Stomach (tissue), 9 donors: ENCODE results near the gene ASIP. TPM values are rescaled to one million over a fixed set of nuclear protein-coding genes. Genes with fewer than 3 reads are reported as not detected.

ENCODE experiments used
- DNase-seq, 2 donors: peaks; one replicate each; pipeline versions ENCODE4 v3.0.0 to v3.0.0-alpha.2; 2013 to 2019
- H3K27ac ChIP-seq, 5 donors: fragments of 200-600 bp in 4 of 5; sonication (generic) in 4 of 5; one replicate each; pipeline ENCODE4 v1.5.1; 2013 to 2019; ENCODE audit warnings: mild to moderate bottlenecking in 1 of 5, moderate library complexity in 1 of 5
- H3K27me3 ChIP-seq, 3 donors: fragments of 200-600 bp; sonication (generic); one replicate each; pipeline ENCODE4 v1.5.1; 2017 to 2019; ENCODE audit warnings: mixed run types in 1 of 3
- H3K36me3 ChIP-seq, 4 donors: fragments of 200-600 bp; sonication (generic); 1 replicate in 3 of 4; 2 replicates in 1 of 4; pipeline ENCODE4 v1.5.1; 2016 to 2019
- H3K4me1 ChIP-seq, 4 donors: fragments of 200-600 bp; sonication (generic); one replicate each; pipeline ENCODE4 v1.5.1; 2016 to 2019
- H3K4me3 ChIP-seq, 4 donors: fragments of 200-600 bp; sonication (generic) in 3 of 4; one replicate each; pipeline ENCODE4 v1.5.1; 2016 to 2019; ENCODE audit warnings: mild to moderate bottlenecking in 1 of 4
- H3K9me3 ChIP-seq, 4 donors: fragments of 200-600 bp; sonication (generic); one replicate each; pipeline ENCODE4 v1.5.1; 2016 to 2019
- EP300 ChIP-seq: sonication (generic); formaldehyde crosslinking; IDR thresholded peaks from one replicate; pipeline ENCODE4 v1.6.1; 2017; ENCODE audit warnings: antibody characterized with exemption
- POLR2A ChIP-seq, 4 donors: fragments of 450-650 bp; IDR thresholded peaks; one replicate each; pipeline ENCODE4 v1.6.1; 2016; ENCODE audit warnings: antibody characterized with exemption in 4 of 4, control low read depth in 2 of 4, mild to moderate bottlenecking in 1 of 4, moderate library complexity in 1 of 4
- POLR2AphosphoS5 ChIP-seq, 3 donors: sonication (generic); formaldehyde crosslinking; IDR thresholded peaks; one replicate each; pipeline ENCODE4 v1.6.1; 2016; ENCODE audit warnings: antibody characterized with exemption in 3 of 3
- WGBS, 5 donors: extraction: QIAGEN DNeasy Blood & Tissue Kit in 3 of 5; methylation state at CpG; one replicate each; pipeline versions ENCODE4 v1.1.5 to v1.1.7; 2013 to 2018; 5-methylcytosine and 5-hydroxymethylcytosine counted together
- intact Hi-C: fragments of 100-400 bp; cut with DNase I; formaldehyde crosslinking; loops from one replicate; pipeline ENCODE4 v1.15.1; 2023; ENCODE audit warnings: low total_unique reads
- polyA plus RNA-seq, 3 donors: library from polyadenylated mRNA; stranded (reverse); fragments of 200-250 nt; gene quantifications; one replicate each; pipeline ENCODE4 v1.2.3, GENCODE V29; 2013
- total RNA-seq, 5 donors: library from RNA; depleted of rRNA; stranded (reverse); fragments of >200 nt; gene quantifications; one replicate each; pipeline versions ENCODE4 v1.1.0 to v1.2.3, GENCODE V29; 2014 to 2016
- TF ChIP-seq, protein P1 (sequence below), 7 experiments: fragments of 450-650 bp in 4 of 7; fragments of 200-600 bp in 3 of 7; sonication (generic) in 3 of 7; IDR thresholded peaks; one replicate each; pipeline ENCODE4 v1.5.1; 2016 to 2019; ENCODE audit warnings: antibody characterized with exemption in 7 of 7, control low read depth in 2 of 7, mild to moderate bottlenecking in 1 of 7
- donor health status: healthy with polysubstance abuse.
- donor health status: Bipolar disorder and iron deficiency.
- donor health status: healthy.

The ASIP gene
- total and polyA plus RNA-seq, 8 donors = 0.35 to 1.1 TPM; not detected in 6

DNA sequence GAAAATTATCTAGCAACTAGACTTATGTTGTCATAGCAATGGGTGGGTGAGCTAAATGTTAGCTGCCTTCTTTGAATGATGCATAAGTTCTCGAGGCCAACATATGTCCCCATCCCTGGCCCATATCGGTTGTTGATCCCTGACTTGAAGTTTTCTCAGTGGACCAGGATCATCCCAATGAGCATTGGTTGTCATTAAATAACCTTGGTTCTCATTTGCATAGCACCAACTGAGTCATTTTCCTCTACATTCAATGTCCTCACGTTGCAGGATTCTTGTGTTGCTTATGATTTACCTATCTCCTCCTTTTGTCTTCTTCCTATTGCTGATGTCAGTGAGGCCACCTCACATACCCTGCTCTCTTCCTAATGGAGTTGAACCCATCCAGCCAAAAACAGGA, 74.0 kb downstream of the ASIP start:
- no peak for DNase-seq
- no peaks in the 10 kb centered on the region for H3K36me3 ChIP-seq
- WGBS, 5 donors = 87 to 93% (median 88%) methylated on average over 3 of the region's 3 CpGs
- H3K27ac ChIP-seq = no peak overlapping the region
- TF ChIP-seq EP300 (no peak), POLR2AphosphoS5 (IDR thresholded peaks at IDR 0.05) (no peak), POLR2A (IDR thresholded peaks at IDR 0.05) (no peak)
- TF ChIP-seq, protein P1, sequence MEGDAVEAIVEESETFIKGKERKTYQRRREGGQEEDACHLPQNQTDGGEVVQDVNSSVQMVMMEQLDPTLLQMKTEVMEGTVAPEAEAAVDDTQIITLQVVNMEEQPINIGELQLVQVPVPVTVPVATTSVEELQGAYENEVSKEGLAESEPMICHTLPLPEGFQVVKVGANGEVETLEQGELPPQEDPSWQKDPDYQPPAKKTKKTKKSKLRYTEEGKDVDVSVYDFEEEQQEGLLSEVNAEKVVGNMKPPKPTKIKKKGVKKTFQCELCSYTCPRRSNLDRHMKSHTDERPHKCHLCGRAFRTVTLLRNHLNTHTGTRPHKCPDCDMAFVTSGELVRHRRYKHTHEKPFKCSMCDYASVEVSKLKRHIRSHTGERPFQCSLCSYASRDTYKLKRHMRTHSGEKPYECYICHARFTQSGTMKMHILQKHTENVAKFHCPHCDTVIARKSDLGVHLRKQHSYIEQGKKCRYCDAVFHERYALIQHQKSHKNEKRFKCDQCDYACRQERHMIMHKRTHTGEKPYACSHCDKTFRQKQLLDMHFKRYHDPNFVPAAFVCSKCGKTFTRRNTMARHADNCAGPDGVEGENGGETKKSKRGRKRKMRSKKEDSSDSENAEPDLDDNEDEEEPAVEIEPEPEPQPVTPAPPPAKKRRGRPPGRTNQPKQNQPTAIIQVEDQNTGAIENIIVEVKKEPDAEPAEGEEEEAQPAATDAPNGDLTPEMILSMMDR (IDR thresholded peaks at IDR 0.05) = no peak
- no peaks in the 10 kb centered on the region for H3K9me3 ChIP-seq
- peaks cover 26 to 37% (median 31%) of the 10 kb centered on the region in 4 donors for H3K4me1 ChIP-seq
- peaks cover 0 to 14% (median 0%) of the 10 kb centered on the region in 3 donors for H3K27me3 ChIP-seq
- intact Hi-C loops = no loop called here
- H3K4me3 ChIP-seq = no peak overlapping the region

DNA sequence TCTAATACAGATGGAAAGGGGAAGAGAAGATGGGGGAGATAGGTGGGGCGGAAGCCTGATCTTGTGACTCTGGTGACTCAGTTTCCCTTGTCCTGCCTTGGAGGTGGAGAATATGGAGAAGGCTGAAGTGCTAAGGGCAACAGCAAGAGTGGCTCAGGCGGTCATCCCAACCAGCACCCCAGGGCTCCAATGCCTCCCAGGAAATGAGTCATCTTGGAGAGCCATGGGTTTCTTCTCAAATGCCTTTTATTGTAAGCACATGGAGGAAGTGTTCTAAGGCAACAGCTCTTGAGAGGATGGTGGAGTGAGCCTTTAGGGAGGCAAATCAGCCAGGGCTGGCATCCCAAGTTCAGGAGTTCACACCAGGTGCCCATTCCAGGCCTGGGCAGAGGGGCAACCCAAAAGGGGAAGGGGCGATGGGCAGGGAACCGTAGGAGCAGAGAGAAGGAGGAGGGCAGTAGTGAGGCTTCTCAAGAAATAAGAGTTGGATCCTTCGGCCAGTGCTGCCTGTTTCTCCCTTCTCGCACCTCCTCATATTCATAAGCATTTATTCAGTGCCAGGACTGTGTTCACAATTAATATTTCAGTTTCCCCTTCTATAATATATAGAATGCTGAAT, 75.1 kb downstream of the ASIP start:
- Histone ChIP-seq H3K36me3 (no peaks in the 10 kb centered on the region), H3K4me1 (peaks cover 16 to 28% (median 21%) of the 10 kb centered on the region in 4 donors), H3K9me3 (no peaks in the 10 kb centered on the region), H3K27me3 (peaks cover 0 to 12% (median 0%) of the 10 kb centered on the region in 3 donors), H3K27ac (no peak overlapping the region), H3K4me3 (no peak overlapping the region)
- DNase-seq = no peak
- TF ChIP-seq, protein P1 (IDR thresholded peaks at IDR 0.05) = no peak
- TF ChIP-seq EP300 (no peak), POLR2A (IDR thresholded peaks at IDR 0.05) (no peak), POLR2AphosphoS5 (IDR thresholded peaks at IDR 0.05) (no peak)
- 88 to 98% (median 96%) methylated on average over 6 of the region's 6 CpGs for WGBS, 5 donors
- intact Hi-C loops = no loop called here

Other genes starting within 250 kb of the ASIP start
- gene RALY, start 247.5 kb upstream of the ASIP start, total RNA-seq = 100 to 1,000 TPM in 1 of 5 donors, 10 to 100 TPM in 4; 21.6 to 389 (median 67.4) TPM
- 100 to 1,000 TPM; 117 to 160 (median 129) TPM for gene RALY, start 247.5 kb upstream of the ASIP start, polyA plus RNA-seq
- 10 to 100 TPM; 26.6 to 51.2 (median 42.9) TPM for gene EIF2S2, start 129.2 kb upstream of the ASIP start, total RNA-seq
- gene EIF2S2, start 129.2 kb upstream of the ASIP start, polyA plus RNA-seq = 10 to 100 TPM; 41.5 to 92.4 (median 56.5) TPM
- gene AHCY, start 61.9 kb downstream of the ASIP start, total RNA-seq = 100 to 1,000 TPM in 2 of 5 donors, 10 to 100 TPM in 3; 32.7 to 126 (median 88.8) TPM
- gene AHCY, start 61.9 kb downstream of the ASIP start, polyA plus RNA-seq = 10 to 100 TPM; 90.0 to 96.7 (median 91.7) TPM
- 100 to 1,000 TPM in 1 of 5 donors, 10 to 100 TPM in 4; 25.8 to 138 (median 56.2) TPM for gene ITCH, start 121.8 kb downstream of the ASIP start, total RNA-seq
- 10 to 100 TPM in 2 of 3 donors, 1 to 10 TPM in 1; 7.2 to 17.0 (median 10.8) TPM for gene ITCH, start 121.8 kb downstream of the ASIP start, polyA plus RNA-seq